Measurements from ENCODE around the gene USP21.
A peak's percentile ranks its signal among the peaks of the same experiment; 100 is the strongest.

The USP21 gene

DNA sequence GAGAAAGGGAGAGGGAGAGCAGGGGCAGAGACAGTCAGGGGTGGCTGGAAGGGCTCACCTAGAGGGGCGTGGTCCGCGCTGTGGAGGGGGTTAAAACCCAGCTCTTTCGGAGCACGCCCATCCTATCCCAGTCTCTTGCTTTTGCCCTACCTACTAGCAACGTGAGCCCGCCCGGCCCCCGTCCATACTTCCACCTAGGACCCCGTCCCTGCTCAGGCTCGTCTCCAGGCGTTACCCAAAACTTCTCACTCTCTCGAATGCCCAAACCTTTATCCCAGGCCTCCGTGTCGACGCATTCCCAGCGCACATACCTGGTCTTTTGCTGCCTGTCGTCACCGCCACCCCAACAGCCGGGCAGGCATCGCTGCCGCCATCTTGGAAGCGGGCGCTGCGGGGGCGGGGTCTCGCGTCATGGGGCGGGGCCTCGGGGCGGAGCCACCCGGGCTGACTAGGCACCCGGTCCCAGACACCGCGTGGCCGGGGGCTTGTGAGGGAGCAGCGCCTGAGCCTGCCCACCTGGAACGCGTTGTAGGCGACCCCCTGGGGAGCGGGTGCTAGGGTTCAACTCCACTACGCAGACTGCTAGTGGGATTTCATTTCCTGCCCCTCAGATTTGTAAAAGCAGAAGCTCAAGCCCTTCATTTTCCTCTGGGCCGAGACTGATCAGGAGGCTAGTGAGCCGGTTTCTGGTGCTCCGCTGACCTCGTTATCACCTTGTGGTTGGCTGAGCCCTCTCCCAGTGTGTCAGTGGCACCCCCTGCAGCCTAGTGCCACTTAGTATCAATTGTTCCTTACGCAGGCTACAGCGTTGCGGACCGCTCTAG is 18.0 kb downstream of the USP21 start, which contains the start of gene B4GALT3:
B4GALT3 (minus strand) TSS at position 396 of the 824 bp plus-strand sequence. CDS start 1,447 bp downstream, outside the sequence.
- TF ChIP-seq EZH2 (IDR thresholded peaks at IDR 0.05; ENCODE audit: borderline replicate concordance, low read length), result no peak
- TF ChIP-seq, protein P1, sequence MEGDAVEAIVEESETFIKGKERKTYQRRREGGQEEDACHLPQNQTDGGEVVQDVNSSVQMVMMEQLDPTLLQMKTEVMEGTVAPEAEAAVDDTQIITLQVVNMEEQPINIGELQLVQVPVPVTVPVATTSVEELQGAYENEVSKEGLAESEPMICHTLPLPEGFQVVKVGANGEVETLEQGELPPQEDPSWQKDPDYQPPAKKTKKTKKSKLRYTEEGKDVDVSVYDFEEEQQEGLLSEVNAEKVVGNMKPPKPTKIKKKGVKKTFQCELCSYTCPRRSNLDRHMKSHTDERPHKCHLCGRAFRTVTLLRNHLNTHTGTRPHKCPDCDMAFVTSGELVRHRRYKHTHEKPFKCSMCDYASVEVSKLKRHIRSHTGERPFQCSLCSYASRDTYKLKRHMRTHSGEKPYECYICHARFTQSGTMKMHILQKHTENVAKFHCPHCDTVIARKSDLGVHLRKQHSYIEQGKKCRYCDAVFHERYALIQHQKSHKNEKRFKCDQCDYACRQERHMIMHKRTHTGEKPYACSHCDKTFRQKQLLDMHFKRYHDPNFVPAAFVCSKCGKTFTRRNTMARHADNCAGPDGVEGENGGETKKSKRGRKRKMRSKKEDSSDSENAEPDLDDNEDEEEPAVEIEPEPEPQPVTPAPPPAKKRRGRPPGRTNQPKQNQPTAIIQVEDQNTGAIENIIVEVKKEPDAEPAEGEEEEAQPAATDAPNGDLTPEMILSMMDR (IDR thresholded peaks at IDR 0.05; ENCODE audit: low read length), result peak; percentile 58
- Histone ChIP-seq H3K4me1 (ENCODE audit: insufficient read depth, low read length, severe bottlenecking) (peaks cover 34% of the 10 kb centered on the region), H3K27me3 (ENCODE audit: insufficient read depth, low read length) (no peaks in the 10 kb centered on the region), H3K9me2 (ENCODE audit: low read depth, low read length) (no peaks in the 10 kb centered on the region), H3K4me2 (ENCODE audit: low read length) (peak within 1 kb of the TSS; percentile 97), H3F3A (ENCODE audit: insufficient read depth, low read length) (no peaks in the 10 kb centered on the region), H3K36me3 (ENCODE audit: insufficient read depth, low read length) (peaks cover 31% of the 10 kb centered on the region), H3K79me2 (ENCODE audit: insufficient read depth, low read length) (no peaks in the 10 kb centered on the region), H3K4me3 (ENCODE audit: low read depth, low read length, poor library complexity, severe bottlenecking) (peak within 1 kb of the TSS; percentile 74), H3K9me3 (ENCODE audit: low read length) (no peaks in the 10 kb centered on the region), H2AFZ (ENCODE audit: low read length) (peak within 1 kb of the TSS; percentile 87; the same call in 1 of the 2 replicates), H3K27ac (ENCODE audit: low read depth, low read length, poor library complexity, severe bottlenecking) (peak within 1 kb of the TSS; percentile 83), H4K20me1 (ENCODE audit: insufficient read depth, low read length) (no peaks in the 10 kb centered on the region), H3K9ac (ENCODE audit: low read length) (peak within 1 kb of the TSS; percentile 70)

GRCh38 chr1:161177936-161178244 is 18.6 kb downstream of the USP21 start:
- Histone ChIP-seq H3K36me3 (ENCODE audit: insufficient read depth, low read length) (peaks cover 25% of the 10 kb centered on the region), H4K20me1 (ENCODE audit: insufficient read depth, low read length) (no peaks in the 10 kb centered on the region), H3K4me2 (ENCODE audit: low read length) (peak overlapping the region; percentile 97), H3K4me3 (ENCODE audit: low read depth, low read length, poor library complexity, severe bottlenecking) (peak overlapping the region; percentile 74), H3K27ac (ENCODE audit: low read depth, low read length, poor library complexity, severe bottlenecking) (peak overlapping the region; percentile 83), H2AFZ (ENCODE audit: low read length) (peak overlapping the region; percentile 87; the same call in 1 of the 2 replicates), H3K79me2 (ENCODE audit: insufficient read depth, low read length) (no peaks in the 10 kb centered on the region), H3K9ac (ENCODE audit: low read length) (peak overlapping the region; percentile 70), H3K9me2 (ENCODE audit: low read depth, low read length) (no peaks in the 10 kb centered on the region), H3K27me3 (ENCODE audit: insufficient read depth, low read length) (no peaks in the 10 kb centered on the region), H3K4me1 (ENCODE audit: insufficient read depth, low read length, severe bottlenecking) (peaks cover 36% of the 10 kb centered on the region), H3F3A (ENCODE audit: insufficient read depth, low read length) (no peaks in the 10 kb centered on the region), H3K9me3 (ENCODE audit: low read length) (no peaks in the 10 kb centered on the region)
- no peak for TF ChIP-seq EZH2 (IDR thresholded peaks at IDR 0.05; ENCODE audit: borderline replicate concordance, low read length)
- TF ChIP-seq, protein P1 (IDR thresholded peaks at IDR 0.05; ENCODE audit: low read length), result no peak

- peaks cover 7% of the 10 kb centered on the region for H3K36me3 ChIP-seq (ENCODE audit: insufficient read depth, low read length)
- no peak overlapping the region for H3K27ac ChIP-seq (ENCODE audit: low read depth, low read length, poor library complexity, severe bottlenecking)
- no peak overlapping the region for H2AFZ ChIP-seq (ENCODE audit: low read length)
- no peaks in the 10 kb centered on the region for H3K9me3 ChIP-seq (ENCODE audit: low read length)
- no peaks in the 10 kb centered on the region for H3K79me2 ChIP-seq (ENCODE audit: insufficient read depth, low read length)
- H3K9me2 ChIP-seq (ENCODE audit: low read depth, low read length), result no peaks in the 10 kb centered on the region
- H4K20me1 ChIP-seq (ENCODE audit: insufficient read depth, low read length), result no peaks in the 10 kb centered on the region
- H3F3A ChIP-seq (ENCODE audit: insufficient read depth, low read length), result no peaks in the 10 kb centered on the region
- TF ChIP-seq EZH2 (IDR thresholded peaks at IDR 0.05; ENCODE audit: borderline replicate concordance, low read length), result no peak
- TF ChIP-seq, protein P1 (IDR thresholded peaks at IDR 0.05; ENCODE audit: low read length), result no peak
- H3K4me3 ChIP-seq (ENCODE audit: low read depth, low read length, poor library complexity, severe bottlenecking), result no peak overlapping the region
- H3K4me2 ChIP-seq (ENCODE audit: low read length), result no peak overlapping the region
- peaks cover 43% of the 10 kb centered on the region for H3K4me1 ChIP-seq (ENCODE audit: insufficient read depth, low read length, severe bottlenecking)
- no peak overlapping the region for H3K9ac ChIP-seq (ENCODE audit: low read length)
- H3K27me3 ChIP-seq (ENCODE audit: insufficient read depth, low read length), result no peaks in the 10 kb centered on the region
These were observed 20.4 kb downstream of the USP21 start for GRCh38 chr1:161179698-161180097.

Data from OCI-LY1 (cell line).